HG03280 (cell line): ENCODE results near the gene RTCA.
"Not testable (repeated sequence)": the region's sequence is repeated elsewhere in the genome, so short reads cannot be mapped to it uniquely, and the experiment has no call there.

Experiments used
- ATAC-seq: cut with Tn5 transposase; IDR thresholded peaks from one replicate; pipeline ENCODE4 v1.9.1; 2021; ENCODE audit warnings: mild to moderate bottlenecking, moderate library complexity; ENCODE audit not compliant: unreplicated experiment

Gene RTCA

DNA sequence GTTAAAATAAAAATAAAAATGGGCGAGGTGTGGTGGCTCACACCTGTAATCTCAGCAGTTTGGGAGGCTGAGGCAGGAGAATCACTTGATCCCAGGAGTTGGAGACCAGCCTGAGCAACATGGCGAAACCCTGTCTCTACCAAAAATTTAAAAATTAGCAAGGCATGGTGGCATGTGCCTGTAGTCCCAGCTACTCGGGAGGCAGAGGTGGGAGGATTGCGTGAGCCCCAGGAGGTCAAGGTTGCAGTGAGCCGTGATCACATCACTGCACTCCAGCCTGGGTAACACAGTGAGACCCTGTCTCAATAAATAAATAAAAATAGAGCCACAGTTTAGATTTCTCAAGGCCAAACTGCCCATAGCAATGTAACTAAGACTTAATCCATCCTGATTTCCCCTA, 9.7 kb upstream of the RTCA start:
- ATAC-seq: not testable (repeated sequence)

DNA sequence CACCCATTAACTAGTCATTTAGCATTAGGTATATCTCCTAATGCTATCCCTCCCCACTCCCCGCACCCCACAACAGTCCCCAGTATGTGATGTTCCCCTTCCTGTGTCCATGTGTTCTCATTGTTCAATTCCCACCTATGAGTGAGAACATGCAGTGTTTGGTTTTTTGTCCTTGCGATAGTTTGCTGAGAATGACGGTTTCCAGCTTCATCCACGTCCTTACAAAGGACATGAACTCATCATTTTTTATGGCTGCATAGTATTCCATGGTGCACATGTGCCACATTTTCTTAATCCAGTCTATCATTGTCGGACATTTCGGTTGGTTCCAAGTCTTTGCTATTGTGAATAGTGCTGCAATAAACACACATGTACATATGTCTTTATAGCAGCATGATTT, 7.6 kb upstream of the RTCA start:
- ATAC-seq: not testable (repeated sequence)

DNA sequence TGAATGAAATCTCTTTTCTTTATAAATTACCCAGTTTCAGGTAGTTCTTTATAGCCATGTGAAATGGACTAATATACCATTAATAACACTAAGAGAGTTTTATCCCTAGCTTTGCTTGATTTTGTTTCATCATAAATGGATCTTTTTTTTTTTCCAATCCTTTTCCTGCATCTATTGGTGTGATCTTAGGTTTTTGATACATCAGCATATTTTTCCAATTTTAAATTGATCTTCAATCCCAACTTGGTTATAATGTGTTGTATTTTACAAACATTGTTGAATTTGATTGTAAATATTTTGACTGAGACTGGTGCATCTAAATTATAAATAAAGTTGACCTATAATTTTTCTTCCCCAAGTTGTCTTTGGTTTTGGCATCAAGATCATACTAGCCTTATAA, 4.3 kb upstream of the RTCA start:
- ATAC-seq: no peak

DNA sequence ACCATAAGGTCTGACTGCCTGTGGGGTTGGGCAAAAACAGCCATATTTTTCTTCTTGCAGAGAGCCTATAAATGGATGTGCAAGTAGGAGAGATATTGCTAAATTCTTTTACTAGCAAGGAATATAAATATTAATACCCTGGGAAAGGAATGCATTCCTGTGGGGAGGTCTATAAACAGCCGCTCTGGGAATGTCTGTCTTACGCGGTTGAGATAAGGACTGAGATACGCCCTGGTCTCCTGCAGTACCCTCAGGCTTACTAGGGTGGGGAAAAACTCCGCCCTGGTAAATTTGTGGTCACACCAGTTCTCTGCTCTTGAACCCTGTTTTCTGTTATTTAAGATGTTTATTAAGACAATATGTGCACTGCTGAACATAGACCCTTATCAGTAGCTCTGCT, 1.9 kb upstream of the RTCA start:
- ATAC-seq: not testable (repeated sequence)

DNA sequence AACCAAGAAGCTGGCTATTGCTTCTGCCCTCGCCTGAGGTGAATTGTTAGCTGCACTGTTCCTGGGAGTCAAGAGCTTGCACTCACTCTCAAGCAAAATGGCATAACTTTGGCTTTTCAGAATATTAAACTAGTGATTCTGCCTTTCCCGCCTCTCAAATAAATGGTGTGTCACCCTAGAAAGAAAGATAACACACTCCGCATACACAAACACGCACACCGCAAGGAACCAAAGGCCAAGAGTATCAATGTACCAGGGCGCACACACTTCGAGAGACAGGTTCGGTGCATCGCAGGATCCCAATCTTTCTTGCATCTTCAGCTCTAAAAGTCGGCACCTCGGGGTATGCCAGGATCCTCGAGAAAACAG, 470 bp upstream of the RTCA start:
- ATAC-seq: peak; percentile 20

DNA sequence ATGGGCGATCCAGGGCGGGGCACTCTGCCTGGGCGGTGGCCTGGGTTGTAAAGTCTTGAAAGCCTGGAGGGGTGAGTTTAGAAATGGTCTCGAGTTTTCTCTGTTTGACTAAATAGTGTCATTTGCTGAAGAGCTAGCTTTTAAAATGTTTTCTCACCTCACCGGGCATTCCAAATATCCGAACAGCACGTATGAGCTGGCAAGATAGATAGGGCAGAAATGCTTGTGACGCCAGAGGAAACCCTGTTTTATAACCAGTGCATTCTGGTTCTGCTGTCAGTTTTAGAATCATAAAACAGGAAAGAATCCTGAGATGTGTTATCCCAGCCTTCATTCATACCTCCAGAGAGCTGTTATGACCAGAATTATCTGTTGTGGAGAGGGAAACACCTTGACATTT, 725 bp downstream of the RTCA start:
- no peak for ATAC-seq

DNA sequence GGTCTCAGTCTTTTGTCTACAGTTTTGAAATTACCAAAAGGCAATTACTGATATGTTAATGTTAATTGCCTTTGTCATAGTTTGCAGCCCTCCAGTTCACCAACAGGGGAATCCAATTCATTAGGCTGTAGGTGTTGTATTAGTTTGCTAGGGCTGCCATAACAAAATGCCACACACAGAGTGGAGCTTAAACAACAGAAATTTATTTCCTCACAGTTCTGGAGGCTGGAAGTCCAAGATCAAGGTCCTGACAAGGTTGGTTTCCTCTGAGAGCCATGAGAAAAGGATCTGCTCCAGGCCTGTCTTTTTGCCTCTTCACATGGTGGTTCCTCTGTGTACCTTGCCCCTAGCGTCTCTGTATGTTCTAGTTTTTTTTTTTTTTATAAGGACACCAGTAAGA, 1.3 kb downstream of the RTCA start:
- no peak for ATAC-seq

DNA sequence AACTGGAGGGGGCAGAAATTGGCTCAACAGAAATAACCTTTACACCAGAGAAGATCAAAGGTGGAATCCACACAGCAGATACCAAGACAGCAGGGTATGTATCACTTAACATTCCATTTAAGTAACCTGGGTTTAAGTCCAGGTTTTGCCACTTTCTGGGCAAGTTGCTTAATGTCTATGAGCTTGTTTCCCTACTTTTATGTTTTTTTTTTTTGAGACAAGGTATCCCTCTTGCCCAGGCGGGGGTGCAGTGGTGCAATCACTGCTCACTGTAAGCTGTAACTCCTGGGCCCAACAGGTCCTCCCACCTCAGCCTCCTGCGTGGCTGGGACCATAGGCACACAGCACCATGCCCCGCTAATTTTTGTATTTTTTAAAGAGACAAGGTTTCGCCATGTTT, 2.2 kb downstream of the RTCA start:
- no peak for ATAC-seq

DNA sequence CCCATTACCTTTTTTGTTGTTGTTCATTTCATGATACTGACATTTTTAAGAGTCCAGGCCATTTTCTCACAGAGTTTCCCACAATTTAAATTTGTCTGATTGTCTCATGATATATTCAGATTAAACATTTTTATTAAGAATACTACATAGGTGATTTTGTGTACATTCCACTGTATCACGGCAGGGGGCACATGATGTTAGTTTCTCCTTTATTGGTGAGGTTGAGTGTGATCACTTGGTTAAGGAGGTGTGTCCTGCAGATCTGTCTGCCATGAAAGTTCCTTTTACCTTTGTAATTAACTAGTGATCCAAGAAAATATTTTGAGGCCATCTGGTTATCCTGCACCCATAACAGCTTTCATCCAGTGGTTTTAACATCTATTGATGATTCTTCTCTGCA, 11.8 kb downstream of the RTCA start:
- no peak for ATAC-seq

DNA sequence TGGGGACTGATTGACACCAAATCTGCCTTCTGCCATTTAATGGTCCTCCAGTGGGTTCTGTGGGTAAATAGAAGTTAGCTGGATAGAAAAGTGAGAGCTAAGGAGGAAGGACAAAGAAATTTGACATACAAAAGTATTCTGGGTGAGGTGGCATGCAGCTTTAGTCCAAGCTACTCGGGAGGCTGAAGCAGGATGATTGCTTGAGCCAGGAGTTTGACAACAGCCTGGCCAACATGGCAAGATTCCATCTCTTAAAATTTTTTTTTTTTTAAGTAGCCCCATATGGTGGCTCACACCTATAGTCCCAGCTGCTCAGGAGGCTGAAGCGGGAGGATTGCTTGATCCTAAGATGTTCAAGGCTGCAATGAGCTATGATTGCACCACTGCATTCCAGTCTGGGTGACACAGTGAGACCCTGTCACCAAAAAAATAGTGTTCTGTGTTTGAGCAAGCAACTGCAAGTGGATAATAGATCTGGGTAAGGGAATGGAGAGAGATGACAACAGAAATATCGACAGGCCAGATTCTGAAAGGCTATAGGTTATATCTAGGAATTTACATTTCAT, 13.4 kb downstream of the RTCA start:
- ATAC-seq: no peak

DNA sequence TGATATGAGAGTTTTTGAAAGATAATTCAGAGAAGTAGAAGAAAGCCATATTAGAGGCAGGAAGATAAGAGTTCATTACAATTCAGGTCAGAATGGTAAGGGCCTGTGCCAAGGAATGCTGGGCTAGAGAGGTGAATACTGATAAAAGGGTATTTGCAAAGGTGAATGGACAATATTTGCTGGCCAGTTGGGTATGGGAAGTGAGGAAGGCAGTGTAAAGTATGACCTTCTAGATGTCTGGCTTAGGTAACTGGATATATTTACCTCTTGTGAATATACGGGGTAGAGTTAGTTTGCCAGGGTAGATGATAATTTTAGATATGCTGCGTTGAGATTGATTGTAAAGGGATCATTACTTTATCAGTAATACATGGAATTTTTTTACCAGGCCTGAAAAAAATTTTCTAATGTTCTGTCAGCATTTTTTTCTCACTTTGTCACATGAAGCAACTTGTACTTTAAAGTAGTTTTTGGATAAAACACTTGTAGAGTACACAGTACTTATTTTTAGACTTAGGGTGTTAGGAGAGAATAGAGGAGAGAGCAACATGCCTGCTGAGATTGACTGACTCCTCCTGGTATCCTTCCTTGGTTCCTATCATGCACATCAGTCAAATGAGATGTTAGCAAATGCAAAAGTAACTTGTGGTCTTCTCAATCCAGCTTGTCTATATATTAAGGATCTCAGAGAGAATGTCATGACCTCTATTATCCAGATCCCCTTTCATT, 14.1 kb downstream of the RTCA start:
- ATAC-seq: no peak

DNA sequence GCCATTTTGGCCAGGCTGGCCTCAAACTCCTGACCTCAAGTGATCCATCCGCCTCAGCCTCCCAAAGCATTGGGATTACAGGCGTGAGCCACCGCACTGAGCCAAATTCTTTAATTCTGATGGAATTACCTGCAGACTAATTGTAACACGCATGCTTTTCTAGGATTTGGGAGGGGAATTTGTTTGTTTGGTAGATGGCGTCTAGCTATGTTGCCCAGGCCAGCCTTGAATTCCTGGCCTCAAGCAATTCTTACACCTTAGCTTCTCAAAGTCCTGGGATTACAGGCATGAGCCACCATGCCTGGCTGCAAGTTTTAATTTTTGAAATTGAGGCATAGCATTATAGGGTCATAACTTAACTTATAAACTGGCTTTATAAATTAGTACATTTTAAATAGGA, 18.6 kb downstream of the RTCA start:
- no peak for ATAC-seq

DNA sequence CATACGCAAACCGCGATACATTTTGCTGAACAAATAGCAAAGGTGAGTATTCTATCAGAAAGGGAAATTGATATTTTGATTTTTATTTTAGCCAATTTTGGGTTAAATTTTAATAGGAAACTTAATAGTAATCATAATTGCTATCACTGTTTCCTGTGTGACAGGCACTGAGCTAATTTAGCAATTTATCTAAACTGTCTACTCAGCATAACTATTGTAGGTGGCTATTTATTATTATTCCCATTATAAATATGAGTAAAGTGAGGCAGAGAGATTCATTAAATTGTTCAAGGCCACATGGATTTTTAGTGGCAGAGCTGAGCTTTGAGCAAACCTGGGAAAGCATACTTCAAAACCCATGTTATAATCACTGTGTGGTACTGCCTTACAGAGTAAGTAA, 21.1 kb downstream of the RTCA start:
- ATAC-seq: no peak

DNA sequence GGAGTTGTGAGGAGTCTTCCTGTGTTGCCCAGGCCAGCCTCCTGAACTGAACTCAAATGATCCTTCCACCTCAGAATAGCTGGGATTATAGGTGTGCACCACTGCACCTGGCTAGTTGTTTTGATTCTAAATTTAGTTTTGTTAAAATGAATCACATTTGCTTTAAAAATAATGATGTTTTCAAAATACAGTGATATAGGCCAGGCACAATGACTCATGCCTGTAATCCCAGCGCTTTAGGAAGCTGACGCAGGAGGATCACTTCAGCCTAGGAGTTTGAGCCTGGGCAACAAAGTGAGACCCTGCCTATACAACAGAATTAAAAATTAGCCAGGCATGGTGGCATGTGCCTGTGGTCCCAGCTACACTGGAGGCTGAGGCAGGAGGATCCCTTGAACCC, 24.3 kb downstream of the RTCA start:
- no peak for ATAC-seq

DNA sequence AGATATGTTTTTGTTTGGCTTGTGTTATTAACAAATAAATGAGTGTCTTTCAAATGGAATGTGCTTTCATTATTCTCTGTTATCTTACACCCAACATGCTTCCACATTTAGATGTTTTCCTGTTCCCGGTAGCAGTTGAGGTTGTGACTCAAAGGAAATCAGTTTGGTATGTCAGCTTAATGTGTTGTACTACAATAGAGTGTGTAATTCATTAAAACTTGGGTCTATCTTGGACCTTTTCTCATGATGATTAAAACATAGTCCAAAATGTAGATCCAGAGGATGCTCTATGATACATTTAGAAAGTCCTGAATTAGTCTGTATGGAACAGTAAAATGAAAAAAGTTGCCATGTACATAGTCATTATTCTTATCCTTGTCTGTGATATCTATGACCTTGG, 26.7 kb downstream of the RTCA start:
- no peak for ATAC-seq

DNA sequence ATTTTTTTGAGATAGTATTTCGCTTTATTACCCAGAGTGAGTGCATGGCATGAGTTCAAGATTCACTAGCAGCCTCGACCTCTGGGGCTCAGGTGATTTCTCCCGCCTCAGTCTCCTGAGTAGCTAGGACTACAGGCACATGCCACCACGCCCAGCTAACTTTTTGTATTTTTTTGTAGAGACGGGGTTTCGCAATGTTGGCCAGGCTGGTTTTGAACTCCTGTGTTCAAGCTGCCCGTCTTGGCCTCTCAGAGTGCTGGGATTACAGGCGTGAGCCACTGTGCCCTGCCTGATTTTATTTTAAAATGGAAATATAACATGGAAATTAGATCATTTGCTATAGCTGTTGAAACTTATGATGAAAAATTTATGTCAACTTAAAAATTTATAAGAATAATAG, 30.1 kb downstream of the RTCA start:
- no peak for ATAC-seq

DNA sequence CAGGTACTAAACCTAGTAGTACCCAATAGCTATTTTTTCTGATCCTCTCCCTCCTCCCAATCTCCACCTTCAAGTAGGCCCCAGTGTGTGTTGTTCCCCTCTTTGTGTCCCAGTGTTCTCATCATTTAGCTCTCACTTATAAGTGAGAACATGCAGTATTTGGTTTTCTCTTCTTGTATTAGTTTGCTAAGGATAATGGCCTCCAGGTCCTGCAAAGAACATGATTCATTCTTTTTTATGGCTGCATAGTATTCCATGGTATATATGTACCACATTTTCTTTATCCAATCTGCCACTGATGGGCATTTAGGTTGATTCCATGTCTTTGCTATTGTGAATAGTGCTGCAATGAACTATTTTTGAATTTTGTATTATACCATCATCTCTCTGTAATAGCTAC, 31.0 kb downstream of the RTCA start:
- not testable (repeated sequence) for ATAC-seq

DNA sequence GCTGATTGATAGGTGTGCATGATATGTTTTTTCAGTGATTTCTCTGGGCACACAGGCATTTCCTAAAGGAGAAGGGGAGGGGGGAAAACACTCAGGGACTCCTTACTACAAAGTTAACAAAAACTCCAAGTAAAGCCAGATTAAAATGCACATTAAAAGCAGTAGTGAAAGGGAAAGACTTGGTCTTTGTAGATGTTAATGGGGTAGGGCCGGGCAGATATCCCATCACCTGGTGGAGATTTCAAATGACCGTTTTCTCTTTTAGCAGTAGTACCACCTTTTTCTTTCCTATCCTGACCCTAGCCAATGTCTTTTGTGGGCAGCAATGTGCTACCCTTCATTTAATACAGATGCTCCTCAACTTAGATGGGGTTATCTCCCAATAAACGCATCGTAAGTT, 32.5 kb downstream of the RTCA start:
- ATAC-seq: no peak

DNA sequence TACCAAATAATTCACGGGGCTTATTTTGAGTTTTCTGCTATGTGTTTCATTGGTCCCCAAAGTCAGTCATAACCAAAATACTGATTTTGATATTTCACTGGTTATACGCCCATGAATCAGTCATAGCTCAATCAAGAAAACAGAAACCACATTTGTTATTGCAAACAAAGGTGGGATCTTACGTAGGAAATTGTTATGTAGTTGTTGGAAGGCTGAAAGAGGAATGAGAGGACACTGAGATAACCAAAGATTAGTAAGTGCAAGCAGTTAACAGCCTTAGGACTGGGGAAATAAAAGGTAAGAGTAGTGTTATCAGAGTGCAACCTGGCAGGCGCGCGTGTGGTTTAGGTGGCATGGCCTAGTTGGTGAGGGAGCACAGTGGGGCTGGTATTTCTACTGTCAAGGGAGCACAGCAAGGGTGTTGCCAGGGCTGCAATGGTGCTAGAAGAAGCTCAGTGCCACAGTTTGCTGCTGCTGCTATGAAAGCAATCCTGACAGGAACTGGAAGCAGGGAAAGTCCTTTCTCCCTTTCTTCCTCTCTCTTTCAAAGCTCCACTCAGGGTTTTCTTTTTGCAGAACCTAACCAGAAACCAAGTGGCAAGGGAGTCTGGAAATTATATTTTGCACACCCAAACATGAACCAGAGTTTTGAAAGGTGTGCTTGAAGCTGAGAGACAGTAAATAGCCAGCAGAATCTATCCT, 33.7 kb downstream of the RTCA start:
- no peak for ATAC-seq

DNA sequence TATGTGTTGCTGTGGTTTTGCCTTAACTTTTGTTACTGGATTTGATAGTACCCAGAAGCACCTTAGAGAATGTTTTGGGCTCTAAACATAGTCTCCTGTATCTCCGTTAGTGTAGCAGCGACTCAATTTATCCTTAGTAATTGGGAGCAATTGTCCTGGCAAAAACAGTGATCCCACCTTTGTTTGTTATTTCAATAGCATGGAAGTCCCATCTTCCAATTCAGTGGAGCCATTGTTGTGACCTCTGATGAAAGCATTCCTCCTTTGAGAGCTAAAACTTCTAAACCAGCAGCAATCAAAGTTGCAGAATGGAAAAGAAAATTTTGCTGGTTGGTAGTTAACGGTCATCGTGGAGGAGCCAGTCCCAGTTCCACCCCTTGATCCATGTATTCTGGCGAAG, 34.7 kb downstream of the RTCA start:
- no peak for ATAC-seq

DNA sequence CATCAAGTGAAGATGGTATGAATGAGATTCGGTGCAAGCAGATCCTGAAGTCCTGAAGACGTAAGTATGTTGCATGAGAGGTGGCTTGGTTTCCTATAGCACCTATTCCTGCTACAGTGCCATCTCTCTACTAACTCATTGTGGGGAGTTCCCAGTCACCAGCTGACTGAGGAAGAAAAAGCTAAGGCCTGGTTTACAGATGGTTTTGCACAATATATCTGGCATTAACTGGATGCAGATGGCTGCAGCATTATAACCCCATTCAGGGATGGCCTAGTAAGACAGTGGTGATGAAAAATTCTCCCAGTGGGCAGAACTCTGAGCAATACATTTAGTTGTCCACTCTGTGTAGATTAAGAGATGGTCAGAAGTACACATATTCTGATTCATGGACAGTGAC, 36.7 kb downstream of the RTCA start:
- ATAC-seq: no peak

DNA sequence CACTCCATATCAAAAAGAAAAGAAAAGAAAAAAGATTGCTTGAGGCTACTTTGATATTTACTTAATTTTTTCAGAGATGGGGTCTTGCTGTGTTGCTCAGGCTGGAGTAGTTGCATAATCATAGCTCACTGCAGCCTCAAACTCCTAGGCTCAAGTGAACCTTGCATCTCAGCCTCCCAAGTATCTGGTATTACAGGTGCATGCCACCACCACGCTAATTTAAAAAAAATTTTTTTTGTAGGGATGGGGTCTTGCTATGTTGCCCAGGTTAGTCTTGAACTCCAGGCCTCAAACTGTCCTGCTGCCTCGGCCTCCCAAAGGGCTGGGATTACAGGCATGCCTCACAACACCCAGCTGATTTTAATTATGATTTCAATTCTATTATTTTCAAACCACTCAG, 38.2 kb downstream of the RTCA start:
- ATAC-seq: no peak

DNA sequence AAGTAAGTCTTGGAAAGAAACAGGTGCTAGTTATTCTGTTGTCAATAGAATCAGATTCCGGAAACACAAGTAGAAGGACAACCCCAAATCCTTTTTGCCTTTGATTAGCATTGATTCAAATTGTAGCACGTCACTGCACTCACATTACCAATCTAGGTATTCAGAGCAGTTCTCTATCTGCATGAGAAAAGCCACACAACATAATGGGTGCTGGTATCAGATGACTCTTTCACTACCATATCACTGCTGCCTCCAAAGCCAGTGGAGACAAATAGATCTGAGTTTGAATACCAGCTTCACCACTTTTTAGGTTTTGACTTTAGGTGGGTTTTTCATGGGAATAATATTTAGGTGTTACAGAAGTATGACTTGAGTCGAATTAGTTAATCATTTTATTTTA, 38.9 kb downstream of the RTCA start:
- ATAC-seq: no peak
